HG03565 (cell line): ENCODE results near the gene KCNK5.

Experiments used
- ATAC-seq: cut with Tn5 transposase; IDR thresholded peaks from one replicate; pipeline ENCODE4 v1.9.1; 2021; ENCODE audit warnings: mild to moderate bottlenecking, moderate library complexity; ENCODE audit not compliant: unreplicated experiment

KCNK5 gene

DNA sequence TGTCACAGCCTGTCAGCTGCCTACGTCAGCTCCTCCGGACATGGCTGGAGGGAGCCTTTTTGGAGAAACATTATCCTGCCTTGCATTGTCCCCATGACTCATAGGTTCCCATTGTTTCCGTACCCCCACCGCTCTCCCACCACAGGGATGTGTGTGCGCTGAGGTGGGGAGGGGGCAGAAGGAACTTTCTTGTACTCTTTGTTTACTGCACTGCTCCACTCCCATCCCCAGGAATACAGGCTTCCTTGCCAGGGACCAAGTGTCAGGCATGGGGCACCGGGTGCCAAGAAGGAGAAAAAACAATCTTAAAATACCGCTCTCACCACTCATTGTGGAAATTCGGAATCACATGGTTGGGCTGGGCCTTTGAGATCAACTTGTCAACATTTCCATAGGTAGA is 51.0 kb downstream of the KCNK5 start:
- no peak for ATAC-seq

DNA sequence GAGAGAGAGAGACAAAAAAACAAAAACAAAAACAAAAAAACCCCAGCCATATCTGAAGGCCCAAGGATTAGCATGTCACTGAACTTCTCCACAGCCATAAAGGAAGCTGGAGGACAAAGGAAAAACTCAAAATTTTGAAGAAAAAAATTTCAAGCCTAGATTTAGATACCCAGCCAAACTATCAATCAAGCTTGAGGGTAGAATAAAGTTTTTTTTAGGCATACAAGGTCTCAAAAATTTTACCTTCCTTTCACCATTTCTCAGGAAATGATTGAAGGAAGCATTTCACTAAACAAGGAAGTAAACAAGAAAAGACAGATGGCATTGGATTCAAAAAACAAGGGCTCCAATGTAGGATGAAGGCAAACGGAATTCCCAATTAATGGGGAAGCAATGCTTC is 52.1 kb downstream of the KCNK5 start:
- ATAC-seq = no peak

DNA sequence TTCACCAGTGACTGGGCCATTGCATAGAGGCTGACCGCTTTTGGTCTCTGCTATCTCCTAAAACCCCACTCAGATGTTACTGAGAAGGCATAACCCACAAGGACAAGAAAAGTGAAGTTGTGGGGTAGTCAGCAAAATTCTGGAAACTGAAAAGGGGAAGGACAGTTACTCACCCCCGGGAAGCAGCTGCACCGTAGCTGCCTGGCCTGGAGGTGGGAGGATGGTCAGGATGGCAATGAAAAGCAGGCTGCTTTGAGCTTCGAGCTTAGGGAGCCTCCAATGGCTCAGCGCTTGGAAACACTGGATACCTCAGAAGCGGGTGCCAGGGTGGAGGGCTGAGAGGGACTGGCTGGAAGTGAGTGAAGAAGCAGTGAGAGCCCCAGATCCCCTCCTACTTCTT is 56.0 kb downstream of the KCNK5 start:
- no peak for ATAC-seq

GRCh38 chr6:39172377-39172757 is 56.9 kb downstream of the KCNK5 start:
- ATAC-seq = no peak

GRCh38 chr6:39171489-39172376 is 57.5 kb downstream of the KCNK5 start:
- no peak for ATAC-seq

DNA sequence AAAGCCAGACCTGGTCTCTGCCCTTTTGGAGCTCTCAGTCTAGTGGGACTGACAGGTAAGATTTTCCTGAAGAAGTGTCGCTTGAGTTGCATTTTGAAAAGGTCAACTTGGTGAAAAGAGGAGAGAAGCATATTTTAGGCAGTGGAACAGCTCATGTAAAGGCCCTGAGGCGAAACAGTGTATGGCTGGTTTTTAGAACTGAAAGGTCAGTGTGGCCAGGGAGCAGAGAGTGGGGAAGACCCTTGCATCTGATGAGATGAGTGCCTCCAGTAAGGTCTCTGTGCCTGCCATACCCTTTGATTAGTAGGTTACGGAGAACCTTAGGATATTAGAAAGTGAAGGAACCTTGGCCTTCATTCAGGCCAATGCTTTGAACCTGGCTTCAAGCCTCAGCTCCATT is 58.4 kb downstream of the KCNK5 start:
- no peak for ATAC-seq

- no peak for ATAC-seq
These were observed 58.9 kb downstream of the KCNK5 start for GRCh38 chr6:39170389-39170788.

GRCh38 chr6:39169448-39170344 is 59.6 kb downstream of the KCNK5 start:
- no peak for ATAC-seq

DNA sequence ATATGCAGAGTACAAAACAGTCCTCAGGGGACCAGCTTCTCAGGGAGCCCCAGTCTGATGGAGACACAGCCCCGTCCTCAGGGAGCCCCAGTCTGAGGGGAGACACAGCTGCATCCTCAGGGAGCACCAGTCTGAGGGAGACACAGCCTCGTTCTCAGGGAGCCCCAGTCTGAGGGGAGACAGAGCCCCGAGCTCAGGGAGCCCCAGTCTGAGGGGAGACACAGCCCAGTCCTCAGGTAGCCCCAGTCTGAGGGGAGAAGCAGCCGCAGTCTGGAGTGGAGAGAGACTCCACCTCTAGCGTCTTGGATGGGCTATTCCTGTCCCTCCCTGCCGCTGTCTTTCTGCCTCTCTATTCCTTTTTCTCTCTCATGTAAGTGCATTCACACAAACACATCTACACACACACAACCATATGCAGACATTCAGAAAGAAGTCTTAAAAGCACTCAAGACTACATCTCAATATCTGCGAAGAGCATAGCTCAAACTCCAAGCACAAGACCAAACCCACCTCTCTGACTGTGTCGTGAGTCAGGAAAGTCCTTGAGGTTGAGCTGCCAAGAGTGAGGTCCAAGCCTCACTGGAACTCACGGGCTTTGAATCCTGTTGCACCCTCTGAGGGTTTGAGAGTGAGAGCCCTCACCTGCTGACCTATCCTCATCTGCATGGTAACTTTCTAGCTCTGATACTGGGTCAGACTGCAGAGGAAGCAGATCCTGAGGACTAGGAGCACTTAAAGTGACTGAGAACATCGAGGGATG is 61.2 kb downstream of the KCNK5 start:
- no peak for ATAC-seq

- no peak for ATAC-seq
These were observed 62.0 kb downstream of the KCNK5 start for GRCh38 chr6:39167321-39167720.

- ATAC-seq = no peak
These were observed 62.4 kb downstream of the KCNK5 start for GRCh38 chr6:39166912-39167290.

GRCh38 chr6:39166189-39166911 is 62.9 kb downstream of the KCNK5 start:
- no peak for ATAC-seq

GRCh38 chr6:39157511-39157910 is 71.8 kb downstream of the KCNK5 start:
- no peak for ATAC-seq

DNA sequence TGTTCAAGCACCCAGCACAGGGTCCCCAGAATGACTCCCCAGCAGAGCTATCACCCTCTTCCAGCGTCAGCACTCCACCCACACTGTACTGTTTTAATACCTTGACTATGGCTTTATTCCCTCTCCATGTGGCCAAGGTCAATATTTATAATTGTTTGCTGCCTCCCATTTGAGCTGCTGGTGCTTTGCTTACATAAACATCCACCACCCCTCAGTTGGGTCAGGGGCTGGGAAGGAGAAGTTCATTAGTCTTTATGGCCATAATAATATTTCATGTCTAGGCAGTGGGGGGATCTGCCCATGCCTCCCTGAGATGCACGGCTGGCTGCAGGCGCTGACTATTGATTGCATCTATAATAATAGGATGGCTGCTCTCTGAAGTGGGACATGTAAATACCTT is 72.5 kb downstream of the KCNK5 start:
- no peak for ATAC-seq

- no peak for ATAC-seq
These were observed 74.6 kb downstream of the KCNK5 start for GRCh38 chr6:39154705-39155104.

GRCh38 chr6:39153766-39154397 is 75.4 kb downstream of the KCNK5 start:
- no peak for ATAC-seq

DNA sequence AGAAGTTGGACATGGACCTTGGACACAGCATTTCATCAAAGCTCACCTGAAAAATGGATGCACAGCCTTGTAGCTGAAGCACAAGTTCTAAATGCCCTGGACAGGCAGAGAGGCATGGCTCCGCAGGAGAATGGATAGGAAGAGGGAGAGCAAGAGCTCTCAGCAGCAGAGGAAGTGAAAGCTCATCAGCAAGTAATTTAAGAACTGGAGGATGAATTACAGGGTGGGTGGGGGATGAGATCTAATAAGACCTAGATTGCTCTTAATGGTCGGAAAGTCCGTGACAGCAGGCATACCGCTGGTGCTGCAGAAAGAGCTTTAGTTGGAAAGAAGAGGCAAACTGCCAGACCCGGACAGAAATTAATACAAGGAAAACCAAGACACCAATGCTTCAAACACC is 77.0 kb downstream of the KCNK5 start:
- no peak for ATAC-seq

DNA sequence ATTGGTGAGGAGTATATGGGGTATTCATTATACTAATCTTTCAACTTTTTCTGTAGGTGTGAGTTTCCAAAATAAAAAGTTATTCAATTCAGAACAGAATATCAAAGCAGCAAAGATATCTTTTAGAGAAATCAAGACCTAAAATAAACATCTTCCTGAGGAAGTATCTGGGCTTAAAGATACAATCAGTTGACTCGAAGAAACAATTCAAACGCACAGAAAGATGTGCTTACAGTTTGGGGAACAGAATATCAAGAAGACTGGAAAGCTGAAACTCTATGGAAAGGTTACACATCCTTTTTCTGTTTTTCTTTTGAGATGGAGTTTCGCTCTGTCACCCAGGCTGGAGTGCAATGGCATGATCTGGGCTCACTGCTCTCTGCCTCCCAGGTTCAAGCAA is 78.1 kb downstream of the KCNK5 start:
- ATAC-seq = no peak

DNA sequence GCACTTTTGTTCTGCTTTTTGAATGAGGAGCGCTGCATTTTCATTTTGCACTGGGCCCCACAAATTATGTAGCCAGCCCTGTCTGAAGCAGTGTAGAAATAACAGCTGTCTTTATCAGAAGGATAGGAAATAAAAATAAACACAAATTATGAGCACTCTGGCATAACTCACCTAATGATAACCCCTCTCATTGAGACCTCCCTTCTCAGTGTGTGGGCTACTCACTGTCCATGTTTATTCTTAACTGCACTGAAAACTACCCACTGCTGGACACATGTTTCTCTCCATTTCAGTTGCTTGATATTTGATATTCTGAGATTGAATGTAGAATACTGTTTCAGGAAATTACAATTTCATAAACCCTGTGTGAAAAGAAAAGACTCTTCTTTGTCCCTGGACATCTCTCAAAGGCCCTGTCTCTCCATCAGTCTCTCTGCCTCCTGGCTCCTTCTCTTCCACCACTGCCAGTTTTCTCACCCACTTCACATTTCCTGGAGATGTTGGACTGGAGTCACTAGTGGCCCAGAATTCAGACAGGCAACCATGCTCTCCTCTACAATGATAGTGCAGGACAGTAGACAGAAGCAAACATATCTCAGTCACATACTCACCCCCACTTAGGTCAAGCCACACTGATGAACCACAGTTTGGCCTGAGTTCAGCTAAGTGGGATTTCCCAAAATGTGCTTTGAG is 84.6 kb downstream of the KCNK5 start:
- ATAC-seq = no peak
